Fibroblast of pulmonary artery (primary cell): ENCODE measurements around the gene HAGHL.

Source experiments
- DNase-seq: peaks from one replicate; pipeline ENCODE4 v3.0.0-alpha.2; 2010; ENCODE audit warnings: low read depth
- H3K4me3 ChIP-seq: replicated peaks from 2 replicates; pipeline ENCODE4 v1.5.1; 2011; ENCODE audit warnings: low read depth, mild to moderate bottlenecking, control low read depth, low read length, moderate library complexity
- TF ChIP-seq, protein P1 (sequence below): IDR thresholded peaks from 2 replicates; pipeline ENCODE4 v1.5.1; 2011; ENCODE audit warnings: mild to moderate bottlenecking, control low read depth, low read length, inconsistent platforms; ENCODE audit errors: missing control alignments

The HAGHL gene

DNA sequence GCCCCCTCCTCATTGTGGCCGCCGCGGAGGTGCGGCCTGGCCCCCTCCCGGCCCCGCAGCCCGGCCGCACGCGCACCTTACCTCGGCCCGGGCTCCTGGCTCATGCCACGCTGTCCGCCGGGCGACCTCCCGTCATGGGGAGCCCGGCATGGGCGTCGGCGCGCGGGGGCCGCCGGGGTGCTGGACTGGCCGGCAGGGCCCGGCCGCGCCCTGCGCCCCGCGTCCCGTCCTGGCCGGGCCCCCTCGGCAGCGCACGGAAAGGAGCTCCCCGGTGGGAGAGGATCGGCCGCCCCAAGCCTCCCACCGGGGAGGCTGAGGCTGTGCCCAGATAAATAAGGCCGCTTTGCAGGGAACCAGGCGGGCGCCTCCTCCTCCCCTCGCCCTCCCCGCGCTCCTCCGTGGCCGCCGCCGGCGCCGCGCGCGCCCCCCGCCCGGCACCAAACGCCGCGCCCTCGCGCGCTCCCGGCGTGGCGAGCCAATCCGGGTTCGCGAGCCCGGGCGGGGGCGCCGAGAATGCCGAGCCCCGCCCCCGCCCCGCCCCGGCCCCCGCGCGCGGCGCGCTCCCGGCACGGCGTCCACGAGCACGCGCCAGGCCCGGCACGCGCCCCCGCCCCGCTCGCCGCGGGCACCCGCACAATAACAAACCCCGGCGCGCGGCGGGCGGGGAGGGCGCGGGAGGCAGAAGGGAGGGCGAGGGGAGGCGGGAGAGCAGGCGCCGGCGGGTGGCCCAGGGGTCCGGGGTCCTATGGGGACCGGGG is 21.3 kb upstream of the HAGHL start, which contains the start of gene FBXL16:
Gene FBXL16, minus strand, starts transcription at position 371 of the 758 bp plus-strand sequence. CDS start 8,396 bp downstream, outside the sequence.
- no peak for DNase-seq
- no peak within 1 kb of the TSS for H3K4me3 ChIP-seq
- TF ChIP-seq, protein P1, sequence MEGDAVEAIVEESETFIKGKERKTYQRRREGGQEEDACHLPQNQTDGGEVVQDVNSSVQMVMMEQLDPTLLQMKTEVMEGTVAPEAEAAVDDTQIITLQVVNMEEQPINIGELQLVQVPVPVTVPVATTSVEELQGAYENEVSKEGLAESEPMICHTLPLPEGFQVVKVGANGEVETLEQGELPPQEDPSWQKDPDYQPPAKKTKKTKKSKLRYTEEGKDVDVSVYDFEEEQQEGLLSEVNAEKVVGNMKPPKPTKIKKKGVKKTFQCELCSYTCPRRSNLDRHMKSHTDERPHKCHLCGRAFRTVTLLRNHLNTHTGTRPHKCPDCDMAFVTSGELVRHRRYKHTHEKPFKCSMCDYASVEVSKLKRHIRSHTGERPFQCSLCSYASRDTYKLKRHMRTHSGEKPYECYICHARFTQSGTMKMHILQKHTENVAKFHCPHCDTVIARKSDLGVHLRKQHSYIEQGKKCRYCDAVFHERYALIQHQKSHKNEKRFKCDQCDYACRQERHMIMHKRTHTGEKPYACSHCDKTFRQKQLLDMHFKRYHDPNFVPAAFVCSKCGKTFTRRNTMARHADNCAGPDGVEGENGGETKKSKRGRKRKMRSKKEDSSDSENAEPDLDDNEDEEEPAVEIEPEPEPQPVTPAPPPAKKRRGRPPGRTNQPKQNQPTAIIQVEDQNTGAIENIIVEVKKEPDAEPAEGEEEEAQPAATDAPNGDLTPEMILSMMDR = no peak

DNA sequence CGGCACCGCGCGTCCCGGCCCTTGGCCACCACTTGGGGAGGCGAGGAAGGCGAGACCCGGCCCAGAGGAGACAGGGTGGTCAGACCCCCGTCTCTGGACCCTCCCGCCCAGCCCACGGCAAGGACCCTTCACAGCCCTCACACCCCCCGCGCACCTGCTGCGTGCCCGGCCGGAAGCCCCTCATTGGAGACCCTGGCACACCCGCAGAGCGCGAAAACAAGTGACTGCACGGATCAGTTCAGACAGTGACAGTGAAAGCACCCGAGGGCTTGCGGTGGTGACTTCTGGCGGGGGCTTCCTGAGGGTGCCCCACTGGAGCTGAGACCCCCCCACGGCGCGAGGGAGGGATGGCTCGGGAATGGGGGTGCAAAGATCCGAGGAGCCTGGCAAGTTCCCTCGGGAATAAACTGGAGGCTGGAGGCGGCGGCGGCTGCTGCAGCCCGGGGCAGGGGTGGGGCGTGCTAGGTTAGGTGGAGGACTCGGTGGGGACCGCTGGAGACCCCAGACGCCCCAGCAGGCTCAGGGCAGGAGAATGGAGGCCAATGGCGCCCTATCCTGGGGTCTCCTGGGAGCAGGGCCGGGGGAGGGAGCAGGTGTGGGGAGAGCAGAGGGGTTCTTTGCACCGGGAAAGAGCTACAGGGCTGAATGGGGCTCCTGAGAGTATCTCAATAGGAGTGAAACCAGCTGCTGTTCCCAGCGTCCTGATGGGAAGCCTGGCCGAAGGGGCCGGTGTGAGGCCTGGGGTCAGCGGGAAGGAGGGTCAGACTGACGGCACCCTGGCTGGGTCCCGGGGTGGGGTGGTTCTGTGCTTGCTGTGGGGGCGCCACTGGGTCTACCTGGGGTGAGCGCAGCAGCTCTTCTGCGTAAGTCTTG is 20.5 kb upstream of the HAGHL start:
- TF ChIP-seq, protein P1 = no peak
- H3K4me3 ChIP-seq = no peak overlapping the region
- no peak for DNase-seq

DNA sequence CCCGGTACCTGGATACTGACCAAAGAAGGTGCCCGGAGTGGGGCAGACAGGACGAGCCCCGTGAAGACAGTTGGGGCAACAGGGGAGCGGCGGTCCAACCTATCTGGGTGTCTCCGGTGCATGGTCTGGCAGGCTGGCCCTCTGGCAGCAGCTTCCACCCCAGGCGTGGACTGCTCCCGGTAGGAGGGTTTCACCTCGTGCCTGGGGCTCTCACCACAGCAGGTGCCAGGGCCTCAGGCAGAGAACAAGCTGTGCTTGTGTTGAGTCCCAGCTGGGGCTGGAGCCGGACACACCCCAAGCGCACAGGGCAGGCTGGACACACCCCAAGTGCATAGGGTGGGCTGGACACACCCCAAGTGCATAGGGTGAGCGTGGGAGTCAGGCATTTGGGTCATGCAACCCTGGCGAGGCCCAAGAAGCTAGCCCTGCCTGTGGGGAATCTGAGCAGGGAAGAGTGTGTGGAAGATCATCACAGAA is 19.8 kb upstream of the HAGHL start:
- no peak overlapping the region for H3K4me3 ChIP-seq
- DNase-seq = no peak
- TF ChIP-seq, protein P1 = no peak

DNA sequence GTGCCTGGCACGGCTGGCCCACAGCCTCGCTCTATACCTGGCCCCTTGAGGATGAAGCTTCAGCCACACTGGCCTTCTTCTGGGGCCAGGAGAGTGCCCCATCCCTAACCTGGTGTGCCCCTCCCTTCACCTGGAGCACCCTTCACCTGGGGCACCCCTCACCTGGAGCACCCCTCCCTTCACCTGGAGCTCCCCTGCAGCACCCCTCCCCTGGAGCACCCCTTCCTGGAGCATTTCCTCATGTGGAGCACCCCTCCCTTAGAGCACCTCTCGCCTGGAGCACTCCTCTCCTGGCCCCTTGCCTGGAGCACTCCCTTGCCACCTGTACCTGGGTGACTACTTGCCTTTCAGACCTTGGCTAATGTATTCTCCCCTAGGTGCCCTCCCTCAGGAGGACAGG is 18.9 kb upstream of the HAGHL start:
- no peak for DNase-seq
- TF ChIP-seq, protein P1 = no peak
- H3K4me3 ChIP-seq = no peak overlapping the region

DNA sequence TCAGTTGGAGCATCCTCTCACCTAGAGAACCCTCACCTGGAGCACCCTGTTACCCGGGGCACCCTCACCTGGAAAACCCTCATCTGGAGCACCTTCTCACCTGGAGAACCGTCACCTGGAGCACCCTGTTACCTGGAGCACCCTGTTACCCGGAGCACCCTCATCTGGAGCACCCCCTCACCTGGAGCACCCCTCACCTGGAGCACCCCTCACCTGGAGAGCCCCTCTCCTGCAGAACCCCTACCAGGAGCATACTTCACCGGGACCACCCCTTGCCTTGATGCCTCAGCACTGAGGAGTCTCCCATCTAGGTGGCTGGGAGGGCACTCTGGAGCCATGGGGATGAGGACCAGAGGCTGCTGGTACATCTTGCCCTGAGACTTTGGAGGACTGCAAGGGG is 17.9 kb upstream of the HAGHL start:
- TF ChIP-seq, protein P1 = no peak
- H3K4me3 ChIP-seq = no peak overlapping the region
- DNase-seq = no peak

DNA sequence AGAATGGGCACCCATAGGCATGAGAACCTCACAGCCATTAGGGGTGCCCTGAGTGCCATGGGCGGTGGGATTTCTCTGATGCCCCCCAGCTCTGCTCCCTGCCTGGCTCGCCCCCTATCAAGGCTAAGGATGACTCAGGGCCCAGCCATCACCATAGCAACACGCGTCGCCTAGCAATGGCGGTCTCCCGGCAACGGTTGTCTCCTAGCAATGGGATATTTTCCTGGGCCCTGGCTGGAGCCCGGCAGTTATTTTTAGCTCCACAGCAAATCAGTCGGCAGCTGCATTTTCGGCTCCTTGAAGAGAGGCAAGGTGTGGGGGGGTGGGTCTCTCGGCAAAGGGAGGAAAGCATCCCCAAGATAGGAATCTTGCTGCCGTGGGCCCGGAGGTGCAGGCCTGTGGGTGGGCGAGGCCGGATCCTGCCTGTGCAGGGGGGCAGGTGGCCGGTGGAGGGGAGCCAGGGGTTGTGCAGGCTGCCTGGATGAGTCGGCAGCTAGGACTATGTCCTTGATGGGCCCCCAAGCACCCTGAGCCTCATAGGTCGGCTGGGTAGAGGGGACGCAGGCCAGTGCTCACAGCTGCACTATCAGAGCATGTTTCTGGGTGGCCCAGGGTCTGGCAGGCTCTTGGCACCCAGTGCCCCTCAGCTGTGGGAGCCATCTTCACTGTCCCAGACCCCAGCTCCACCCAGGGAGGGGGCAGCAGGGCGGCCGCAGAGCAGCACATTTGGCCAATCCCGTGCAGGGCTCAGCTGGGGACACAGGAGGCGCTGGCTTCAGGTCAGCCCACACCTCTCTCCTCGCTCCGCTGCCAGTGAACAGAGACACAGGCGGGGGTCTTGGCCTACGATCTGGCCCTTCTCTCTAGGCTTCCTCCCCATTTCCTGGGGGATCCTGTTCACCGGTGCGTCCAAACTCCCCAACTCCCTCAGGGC is 17.1 kb upstream of the HAGHL start:
- TF ChIP-seq, protein P1 = no peak
- no peak overlapping the region for H3K4me3 ChIP-seq
- DNase-seq = peak; percentile 85
